ENCODE results near the gene BLNK. TPM values are rescaled to one million over a fixed set of nuclear protein-coding genes. Genes with fewer than 3 reads are reported as not detected.
"Not testable (repeated sequence)": the region's sequence is repeated elsewhere in the genome, so short reads cannot be mapped to it uniquely, and the experiment has no call there.

BLNK gene
- total RNA-seq, 1 donor from 2014 or later, result 1.6 TPM

DNA sequence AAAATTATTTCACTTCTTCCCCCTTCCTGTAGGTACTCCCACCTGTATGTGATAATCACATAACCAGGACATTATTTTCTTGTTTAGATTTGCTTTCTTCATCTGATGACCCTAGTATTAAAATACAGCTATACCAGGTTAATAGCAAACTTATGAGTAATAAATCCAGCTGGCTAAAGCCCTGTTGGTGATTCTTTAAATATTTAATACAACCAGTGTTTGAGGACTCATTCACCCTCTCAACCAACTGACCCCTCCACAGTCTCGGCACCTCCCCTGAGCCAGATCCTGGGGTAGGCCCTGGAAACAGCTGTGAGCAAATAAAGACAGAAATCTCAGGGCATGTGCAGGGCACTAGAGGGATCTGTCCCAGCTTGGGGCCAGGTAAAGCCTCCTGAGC, 58.5 kb downstream of the BLNK start:
- Histone ChIP-seq H3K27me3 (ENCODE audit: control insufficient read depth in 3 of 3, insufficient read depth in 3 of 3, low read length in 3 of 3) (peaks cover 0 to 4% (median 3%) of the 10 kb centered on the region in 3 donors), H3K27ac (ENCODE audit: low read depth, low read length) (no peak overlapping the region), H3K9me3 (ENCODE audit: control insufficient read depth in 3 of 3, low read length in 3 of 3) (no peaks in the 10 kb centered on the region), H3K36me3 (ENCODE audit: control insufficient read depth in 3 of 3, insufficient read depth in 3 of 3, low read length in 3 of 3) (no peaks in the 10 kb centered on the region), H3K4me1 (ENCODE audit: control insufficient read depth in 3 of 3, insufficient read depth in 3 of 3, low read length in 3 of 3) (no peaks in the 10 kb centered on the region), H3K4me3 (ENCODE audit: low read length in 3 of 3) (no peak overlapping the region), H3K9ac (ENCODE audit: low read depth in 1 of 3, low read length in 3 of 3) (no peak overlapping the region)

DNA sequence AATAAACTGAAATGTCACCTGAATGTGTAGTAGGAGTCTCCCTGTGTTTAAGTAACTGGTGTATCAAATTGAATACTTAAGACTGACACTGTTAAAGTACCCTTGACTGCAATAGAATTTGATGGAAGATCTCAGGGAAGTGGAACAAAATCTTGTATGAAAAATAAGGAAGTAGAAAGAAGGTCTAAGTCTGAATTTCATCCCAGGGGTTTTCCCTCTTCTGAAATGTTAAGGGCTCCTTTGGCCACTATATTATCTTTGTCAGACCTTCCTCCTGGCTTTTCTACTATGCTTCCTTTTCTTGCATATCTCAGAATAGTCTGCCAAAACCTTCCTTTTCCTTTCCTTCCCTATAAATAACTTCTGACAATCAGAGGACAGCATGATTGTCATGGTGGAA, 59.6 kb downstream of the BLNK start:
- H3K4me1 ChIP-seq (ENCODE audit: control insufficient read depth in 3 of 3, insufficient read depth in 3 of 3, low read length in 3 of 3), result no peaks in the 10 kb centered on the region
- H3K27ac ChIP-seq (ENCODE audit: low read depth, low read length), result no peak overlapping the region
- H3K27me3 ChIP-seq (ENCODE audit: control insufficient read depth in 3 of 3, insufficient read depth in 3 of 3, low read length in 3 of 3), result peaks cover 0 to 4% (median 3%) of the 10 kb centered on the region in 3 donors
- no peaks in the 10 kb centered on the region for H3K36me3 ChIP-seq (ENCODE audit: control insufficient read depth in 3 of 3, insufficient read depth in 3 of 3, low read length in 3 of 3)
- no peak overlapping the region for H3K9ac ChIP-seq (ENCODE audit: low read depth in 1 of 3, low read length in 3 of 3)
- no peak overlapping the region for H3K4me3 ChIP-seq (ENCODE audit: low read length in 3 of 3)
- H3K9me3 ChIP-seq (ENCODE audit: control insufficient read depth in 3 of 3, low read length in 3 of 3), result no peaks in the 10 kb centered on the region

DNA sequence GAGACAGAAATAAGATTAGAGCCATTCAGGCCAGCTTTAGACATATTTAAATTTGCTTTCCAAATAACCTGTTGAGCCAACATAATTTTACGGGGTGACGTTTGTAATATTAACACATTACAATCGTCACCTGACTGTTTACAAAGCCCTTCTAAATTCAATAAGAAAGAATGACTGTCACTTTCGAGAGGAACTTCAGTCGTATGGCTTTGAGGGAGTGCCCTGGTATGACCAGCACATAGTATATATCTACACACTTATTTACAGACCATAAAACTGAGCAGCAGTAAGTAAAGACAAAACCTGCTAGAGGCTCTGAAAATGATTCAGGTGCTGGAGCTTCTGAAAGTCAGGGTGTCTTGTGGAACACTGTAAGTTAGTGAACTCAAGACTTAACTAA, 62.4 kb downstream of the BLNK start:
- H3K4me3 ChIP-seq (ENCODE audit: low read length in 3 of 3), result no peak overlapping the region

DNA sequence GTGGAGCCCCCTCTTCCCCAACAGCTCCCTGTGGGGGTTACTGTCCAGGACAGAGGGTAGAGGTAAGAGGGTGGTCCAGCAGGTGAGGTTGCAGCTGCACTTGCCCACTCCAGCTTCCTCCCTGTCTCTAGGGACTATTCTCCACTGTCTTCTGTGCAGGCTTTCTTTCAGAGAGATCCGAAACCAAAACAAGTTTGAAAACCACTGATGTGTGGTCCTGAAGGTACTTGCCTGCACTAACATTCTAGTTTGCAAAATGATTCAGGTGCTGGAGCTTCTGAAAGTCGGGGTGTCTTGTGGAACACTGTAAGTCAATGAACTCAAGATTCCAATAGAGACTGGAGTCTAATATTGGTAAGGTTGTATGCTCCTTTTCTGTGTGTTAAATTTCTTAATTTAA, 63.1 kb downstream of the BLNK start:
- H3K4me1 ChIP-seq (ENCODE audit: control insufficient read depth in 3 of 3, insufficient read depth in 3 of 3, low read length in 3 of 3), result no peaks in the 10 kb centered on the region
- H3K36me3 ChIP-seq (ENCODE audit: control insufficient read depth in 3 of 3, insufficient read depth in 3 of 3, low read length in 3 of 3), result peaks cover 0 to 3% (median 0%) of the 10 kb centered on the region in 3 donors
- no peak overlapping the region for H3K27ac ChIP-seq (ENCODE audit: low read depth, low read length)
- H3K9me3 ChIP-seq (ENCODE audit: control insufficient read depth in 3 of 3, low read length in 3 of 3), result no peaks in the 10 kb centered on the region
- H3K27me3 ChIP-seq (ENCODE audit: control insufficient read depth in 3 of 3, insufficient read depth in 3 of 3, low read length in 3 of 3), result peaks cover 0 to 3% (median 3%) of the 10 kb centered on the region in 3 donors
- H3K9ac ChIP-seq (ENCODE audit: low read depth in 1 of 3, low read length in 3 of 3), result no peak overlapping the region
- H3K4me3 ChIP-seq (ENCODE audit: low read length in 3 of 3), result no peak overlapping the region

More for the DNA sequence above, 62.4 kb downstream of the BLNK start:
- H3K9me3 ChIP-seq (ENCODE audit: control insufficient read depth in 3 of 3, low read length in 3 of 3), result no peaks in the 10 kb centered on the region
- H3K9ac ChIP-seq (ENCODE audit: low read depth in 1 of 3, low read length in 3 of 3), result no peak overlapping the region
- no peaks in the 10 kb centered on the region for H3K4me1 ChIP-seq (ENCODE audit: control insufficient read depth in 3 of 3, insufficient read depth in 3 of 3, low read length in 3 of 3)
- H3K27ac ChIP-seq (ENCODE audit: low read depth, low read length), result no peak overlapping the region
- H3K27me3 ChIP-seq (ENCODE audit: control insufficient read depth in 3 of 3, insufficient read depth in 3 of 3, low read length in 3 of 3), result peaks cover 0 to 4% (median 3%) of the 10 kb centered on the region in 3 donors
- H3K36me3 ChIP-seq (ENCODE audit: control insufficient read depth in 3 of 3, insufficient read depth in 3 of 3, low read length in 3 of 3), result peaks cover 0 to 3% (median 0%) of the 10 kb centered on the region in 3 donors

DNA sequence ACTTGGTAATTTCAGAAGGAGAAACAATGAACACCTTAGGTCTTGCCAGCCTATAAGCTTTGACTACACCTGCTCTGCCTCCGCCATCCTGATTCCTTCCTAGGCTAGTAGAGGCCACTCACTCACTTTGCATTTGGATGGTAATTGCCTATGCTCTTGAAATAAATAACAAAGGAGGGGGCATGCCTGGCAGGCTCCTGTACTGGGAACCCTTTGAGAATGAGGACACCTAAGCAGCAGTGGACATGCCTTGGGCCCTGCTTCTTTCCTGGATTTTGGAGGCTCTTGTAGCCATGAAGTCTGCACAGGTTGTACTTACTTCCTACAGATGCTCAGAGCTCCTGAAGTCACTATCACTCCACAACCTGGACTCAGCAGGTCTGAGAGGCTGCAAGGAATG, 65.8 kb downstream of the BLNK start:
- Histone ChIP-seq H3K9ac (ENCODE audit: low read depth in 1 of 3, low read length in 3 of 3) (no peak overlapping the region), H3K9me3 (ENCODE audit: control insufficient read depth in 3 of 3, low read length in 3 of 3) (no peaks in the 10 kb centered on the region), H3K36me3 (ENCODE audit: control insufficient read depth in 3 of 3, insufficient read depth in 3 of 3, low read length in 3 of 3) (peaks cover 0 to 3% (median 0%) of the 10 kb centered on the region in 3 donors), H3K27me3 (ENCODE audit: control insufficient read depth in 3 of 3, insufficient read depth in 3 of 3, low read length in 3 of 3) (peaks cover 0 to 3% (median 0%) of the 10 kb centered on the region in 3 donors), H3K4me3 (ENCODE audit: low read length in 3 of 3) (no peak overlapping the region), H3K4me1 (ENCODE audit: control insufficient read depth in 3 of 3, insufficient read depth in 3 of 3, low read length in 3 of 3) (no peaks in the 10 kb centered on the region), H3K27ac (ENCODE audit: low read depth, low read length) (no peak overlapping the region)

DNA sequence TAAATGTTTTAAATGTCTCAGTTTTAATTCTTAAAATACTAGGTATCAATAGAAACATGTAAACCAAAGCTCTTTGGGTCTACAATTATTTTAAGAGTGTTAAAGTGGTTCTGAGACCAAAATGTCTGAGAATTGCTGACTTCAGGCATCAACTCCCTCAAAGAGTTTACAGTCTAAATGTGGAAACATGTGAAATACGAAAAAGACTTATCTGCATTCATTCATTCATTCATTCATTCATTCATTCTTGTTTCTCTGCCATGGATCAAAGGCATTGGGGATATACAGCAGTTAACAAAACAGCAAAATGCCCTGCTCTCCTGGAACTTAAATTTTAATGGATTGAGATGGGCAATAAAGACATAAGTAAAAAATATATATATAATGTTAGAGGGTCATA, 69.8 kb downstream of the BLNK start:
- no peak overlapping the region for H3K9ac ChIP-seq (ENCODE audit: low read depth in 1 of 3, low read length in 3 of 3)
- H3K27me3 ChIP-seq (ENCODE audit: control insufficient read depth in 3 of 3, insufficient read depth in 3 of 3, low read length in 3 of 3), result no peaks in the 10 kb centered on the region
- no peak overlapping the region for H3K27ac ChIP-seq (ENCODE audit: low read depth, low read length)
- H3K9me3 ChIP-seq (ENCODE audit: control insufficient read depth in 3 of 3, low read length in 3 of 3), result no peaks in the 10 kb centered on the region
- peaks cover 2 to 3% (median 2%) of the 10 kb centered on the region in 3 donors for H3K36me3 ChIP-seq (ENCODE audit: control insufficient read depth in 3 of 3, insufficient read depth in 3 of 3, low read length in 3 of 3)
- no peak overlapping the region for H3K4me3 ChIP-seq (ENCODE audit: low read length in 3 of 3)
- no peaks in the 10 kb centered on the region for H3K4me1 ChIP-seq (ENCODE audit: control insufficient read depth in 3 of 3, insufficient read depth in 3 of 3, low read length in 3 of 3)

DNA sequence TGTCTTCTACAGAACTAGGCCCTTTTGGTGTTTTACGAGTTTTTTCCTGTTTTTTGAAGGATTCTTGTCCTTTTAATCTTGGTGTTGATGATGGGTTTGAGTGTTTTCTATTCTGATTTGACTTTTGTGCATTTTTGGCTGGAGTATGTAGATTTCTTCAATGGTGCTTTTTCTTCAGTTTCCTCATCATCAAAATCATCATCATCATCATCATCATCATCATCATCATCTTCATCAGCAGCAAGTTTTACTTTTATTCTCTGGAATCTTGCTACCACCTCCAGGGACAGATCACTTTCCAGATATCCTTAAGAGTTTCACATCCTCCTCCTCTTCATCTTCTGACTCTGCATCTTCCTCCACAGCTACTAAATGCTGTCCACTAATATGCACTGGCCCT, 81.9 kb downstream of the BLNK start:
- not testable (repeated sequence) for H3K27ac ChIP-seq (ENCODE audit: low read depth, low read length); H3K27me3 ChIP-seq (ENCODE audit: control insufficient read depth in 3 of 3, insufficient read depth in 3 of 3, low read length in 3 of 3); H3K4me1 ChIP-seq (ENCODE audit: control insufficient read depth in 3 of 3, insufficient read depth in 3 of 3, low read length in 3 of 3); H3K36me3 ChIP-seq (ENCODE audit: control insufficient read depth in 3 of 3, insufficient read depth in 3 of 3, low read length in 3 of 3); H3K4me3 ChIP-seq (ENCODE audit: low read length in 3 of 3); H3K9me3 ChIP-seq (ENCODE audit: control insufficient read depth in 3 of 3, low read length in 3 of 3); H3K9ac ChIP-seq (ENCODE audit: low read depth in 1 of 3, low read length in 3 of 3)

DNA sequence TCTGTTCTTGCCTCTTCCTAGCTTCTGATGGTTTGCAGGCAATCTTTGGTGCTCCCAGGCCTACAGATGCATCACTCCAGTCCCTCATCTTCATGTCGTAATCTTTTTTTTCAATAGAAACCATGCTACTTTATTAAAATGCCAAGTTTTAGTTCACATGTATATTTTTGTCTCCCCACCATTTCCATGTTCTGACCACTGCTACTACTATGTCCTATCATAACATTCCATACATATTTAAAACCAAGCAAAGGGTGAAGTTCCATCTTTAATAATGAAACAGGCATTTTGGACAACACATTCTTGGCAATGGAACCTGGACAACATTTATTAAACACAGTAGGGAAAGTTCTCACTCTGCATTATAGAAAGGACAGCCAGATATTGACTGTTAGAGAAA, 82.5 kb downstream of the BLNK start:
- Histone ChIP-seq H3K9me3 (ENCODE audit: control insufficient read depth in 3 of 3, low read length in 3 of 3) (no peaks in the 10 kb centered on the region), H3K4me3 (ENCODE audit: low read length in 3 of 3) (no peak overlapping the region), H3K27ac (ENCODE audit: low read depth, low read length) (no peak overlapping the region), H3K36me3 (ENCODE audit: control insufficient read depth in 3 of 3, insufficient read depth in 3 of 3, low read length in 3 of 3) (no peaks in the 10 kb centered on the region), H3K9ac (ENCODE audit: low read depth in 1 of 3, low read length in 3 of 3) (no peak overlapping the region), H3K27me3 (ENCODE audit: control insufficient read depth in 3 of 3, insufficient read depth in 3 of 3, low read length in 3 of 3) (no peaks in the 10 kb centered on the region), H3K4me1 (ENCODE audit: control insufficient read depth in 3 of 3, insufficient read depth in 3 of 3, low read length in 3 of 3) (no peaks in the 10 kb centered on the region)

DNA sequence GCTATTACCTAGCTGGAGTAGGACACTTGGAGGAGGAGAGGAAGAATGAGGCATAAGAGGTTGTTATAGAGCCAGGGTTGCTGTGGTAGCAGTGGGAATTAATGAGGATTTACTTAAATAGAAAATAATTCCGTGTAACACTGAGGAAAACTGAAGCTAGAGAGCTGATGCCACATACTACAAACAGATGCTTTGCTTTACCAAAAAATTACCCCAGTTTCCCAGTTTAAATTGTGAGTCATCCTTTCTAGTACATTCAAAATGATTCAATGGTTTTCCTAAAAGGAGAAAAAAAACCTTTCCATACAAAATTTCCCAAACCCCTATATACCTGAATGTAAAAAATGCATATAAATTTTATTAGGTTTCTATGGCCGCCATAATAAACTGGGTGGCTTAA, 82.9 kb downstream of the BLNK start:
- H3K27ac ChIP-seq (ENCODE audit: low read depth, low read length), result no peak overlapping the region
- H3K4me3 ChIP-seq (ENCODE audit: low read length in 3 of 3), result no peak overlapping the region

DNA sequence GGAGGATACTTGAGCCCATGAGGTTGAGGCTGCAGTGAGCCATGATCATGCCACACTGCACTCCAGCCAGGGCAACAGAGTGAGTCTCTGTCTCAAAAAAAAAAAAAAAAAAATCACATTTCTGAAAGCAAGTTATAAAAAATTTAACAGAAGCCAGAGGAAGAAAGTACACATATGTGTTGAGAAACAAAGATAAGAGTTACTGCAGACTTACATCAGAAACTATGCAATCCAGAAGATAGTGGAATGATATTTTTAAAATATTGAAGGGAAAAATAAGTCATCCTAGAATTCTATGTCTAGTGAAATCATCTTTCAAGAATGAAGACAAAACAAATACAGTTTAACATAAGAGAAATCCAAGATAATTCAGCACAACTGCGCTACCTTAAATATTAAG, 94.4 kb downstream of the BLNK start:
- H3K36me3 ChIP-seq (ENCODE audit: control insufficient read depth in 3 of 3, insufficient read depth in 3 of 3, low read length in 3 of 3), result no peaks in the 10 kb centered on the region
- H3K27ac ChIP-seq (ENCODE audit: low read depth, low read length), result no peak overlapping the region
- no peak overlapping the region for H3K4me3 ChIP-seq (ENCODE audit: low read length in 3 of 3)
- no peaks in the 10 kb centered on the region for H3K27me3 ChIP-seq (ENCODE audit: control insufficient read depth in 3 of 3, insufficient read depth in 3 of 3, low read length in 3 of 3)
- H3K4me1 ChIP-seq (ENCODE audit: control insufficient read depth in 3 of 3, insufficient read depth in 3 of 3, low read length in 3 of 3), result no peaks in the 10 kb centered on the region
- no peak overlapping the region for H3K9ac ChIP-seq (ENCODE audit: low read depth in 1 of 3, low read length in 3 of 3)
- H3K9me3 ChIP-seq (ENCODE audit: control insufficient read depth in 3 of 3, low read length in 3 of 3), result peaks cover 0 to 18% (median 8%) of the 10 kb centered on the region in 3 donors

More for the DNA sequence above, 82.9 kb downstream of the BLNK start:
- Histone ChIP-seq H3K9ac (ENCODE audit: low read depth in 1 of 3, low read length in 3 of 3) (no peak overlapping the region), H3K36me3 (ENCODE audit: control insufficient read depth in 3 of 3, insufficient read depth in 3 of 3, low read length in 3 of 3) (no peaks in the 10 kb centered on the region), H3K9me3 (ENCODE audit: control insufficient read depth in 3 of 3, low read length in 3 of 3) (no peaks in the 10 kb centered on the region), H3K4me1 (ENCODE audit: control insufficient read depth in 3 of 3, insufficient read depth in 3 of 3, low read length in 3 of 3) (no peaks in the 10 kb centered on the region), H3K27me3 (ENCODE audit: control insufficient read depth in 3 of 3, insufficient read depth in 3 of 3, low read length in 3 of 3) (no peaks in the 10 kb centered on the region)

DNA sequence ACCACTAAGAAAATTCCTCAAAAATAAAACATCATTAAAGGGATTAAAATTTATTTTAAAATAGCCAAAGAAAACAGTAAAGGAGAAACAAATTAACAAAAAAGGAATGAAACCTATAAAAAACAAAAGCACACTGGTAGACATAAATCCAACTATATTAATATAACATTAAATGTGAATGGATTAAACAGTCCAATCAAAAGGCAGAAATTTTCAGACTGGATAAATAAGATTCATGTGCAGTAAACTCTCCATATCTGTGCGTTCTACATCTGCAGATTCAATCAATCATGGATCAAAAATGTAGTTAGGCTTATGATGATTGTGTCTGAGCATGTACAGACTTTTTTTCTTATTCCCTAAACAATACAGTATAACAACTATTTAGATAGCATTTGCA, 98.7 kb downstream of the BLNK start:
- Histone ChIP-seq H3K9me3 (ENCODE audit: control insufficient read depth in 3 of 3, low read length in 3 of 3) (peaks cover 3 to 20% (median 5%) of the 10 kb centered on the region in 3 donors), H3K27ac (ENCODE audit: low read depth, low read length) (no peak overlapping the region)

More for the DNA sequence above, 98.7 kb downstream of the BLNK start:
- Histone ChIP-seq H3K27me3 (ENCODE audit: control insufficient read depth in 3 of 3, insufficient read depth in 3 of 3, low read length in 3 of 3) (no peaks in the 10 kb centered on the region), H3K36me3 (ENCODE audit: control insufficient read depth in 3 of 3, insufficient read depth in 3 of 3, low read length in 3 of 3) (no peaks in the 10 kb centered on the region), H3K9ac (ENCODE audit: low read depth in 1 of 3, low read length in 3 of 3) (no peak overlapping the region), H3K4me1 (ENCODE audit: control insufficient read depth in 3 of 3, insufficient read depth in 3 of 3, low read length in 3 of 3) (no peaks in the 10 kb centered on the region), H3K4me3 (ENCODE audit: low read length in 3 of 3) (no peak overlapping the region)

All from skeletal muscle tissue (tissue), 4 donors.